ENCODE measurements around the gene NLRP7.

GRCh38 chr19:54889566-54889965, 57.8 kb downstream of the NLRP7 start:
- no peak for TF ChIP-seq CTCF (IDR thresholded peaks at IDR 0.05)
- TF ChIP-seq POLR2A (IDR thresholded peaks at IDR 0.05): no peak
